Measurements from ENCODE around the gene ZNF578. TPM values are rescaled to one million over a fixed set of nuclear protein-coding genes. Genes with fewer than 3 reads are reported as not detected.

ZNF578 gene
- total and polyA plus RNA-seq, 2 of the 8 experiments (the other 6 are each of a cell fraction or from before 2014, with no cell fraction given), result 1.6 to 4.2 TPM

DNA sequence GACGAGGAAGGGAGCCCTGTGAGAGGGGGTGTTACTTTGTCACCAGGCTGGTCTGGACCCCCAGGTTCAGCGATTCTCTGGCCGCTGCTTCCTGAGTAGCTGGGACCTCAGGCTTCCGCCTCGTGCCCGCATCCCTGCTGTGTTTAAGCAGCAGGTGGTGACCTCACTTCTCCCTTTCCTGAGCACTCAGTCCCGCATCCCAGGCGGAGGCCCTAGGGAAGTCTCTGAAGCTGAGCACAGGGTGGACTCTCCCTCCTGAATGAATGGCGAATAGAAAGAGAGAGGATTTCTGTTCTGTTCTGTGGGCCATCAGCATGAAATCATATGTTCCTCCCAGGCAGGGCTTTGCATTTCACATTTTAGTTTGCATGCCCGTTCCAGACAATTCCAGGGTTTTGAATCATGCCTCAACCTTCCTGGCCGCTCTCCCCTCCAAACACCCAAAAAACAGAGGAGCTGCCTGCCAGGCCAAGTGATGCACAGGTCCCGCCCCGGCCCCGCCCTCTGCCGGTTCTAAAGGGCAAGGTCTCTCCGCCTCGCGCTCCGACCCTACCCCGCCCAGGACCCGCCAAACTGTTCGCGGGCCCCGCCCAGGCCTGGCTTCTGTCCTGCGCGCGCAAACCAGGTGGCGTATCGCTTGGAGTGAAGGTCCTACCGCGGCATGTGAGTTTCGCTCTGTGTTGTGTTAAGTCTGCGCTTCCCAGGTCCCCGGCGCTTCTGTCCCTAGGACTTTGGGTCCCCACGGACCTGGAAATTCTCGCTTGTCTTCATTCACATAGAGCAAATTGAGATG, 39.0 kb downstream of the ZNF578 start (continued):
- TF ChIP-seq, protein P1, sequence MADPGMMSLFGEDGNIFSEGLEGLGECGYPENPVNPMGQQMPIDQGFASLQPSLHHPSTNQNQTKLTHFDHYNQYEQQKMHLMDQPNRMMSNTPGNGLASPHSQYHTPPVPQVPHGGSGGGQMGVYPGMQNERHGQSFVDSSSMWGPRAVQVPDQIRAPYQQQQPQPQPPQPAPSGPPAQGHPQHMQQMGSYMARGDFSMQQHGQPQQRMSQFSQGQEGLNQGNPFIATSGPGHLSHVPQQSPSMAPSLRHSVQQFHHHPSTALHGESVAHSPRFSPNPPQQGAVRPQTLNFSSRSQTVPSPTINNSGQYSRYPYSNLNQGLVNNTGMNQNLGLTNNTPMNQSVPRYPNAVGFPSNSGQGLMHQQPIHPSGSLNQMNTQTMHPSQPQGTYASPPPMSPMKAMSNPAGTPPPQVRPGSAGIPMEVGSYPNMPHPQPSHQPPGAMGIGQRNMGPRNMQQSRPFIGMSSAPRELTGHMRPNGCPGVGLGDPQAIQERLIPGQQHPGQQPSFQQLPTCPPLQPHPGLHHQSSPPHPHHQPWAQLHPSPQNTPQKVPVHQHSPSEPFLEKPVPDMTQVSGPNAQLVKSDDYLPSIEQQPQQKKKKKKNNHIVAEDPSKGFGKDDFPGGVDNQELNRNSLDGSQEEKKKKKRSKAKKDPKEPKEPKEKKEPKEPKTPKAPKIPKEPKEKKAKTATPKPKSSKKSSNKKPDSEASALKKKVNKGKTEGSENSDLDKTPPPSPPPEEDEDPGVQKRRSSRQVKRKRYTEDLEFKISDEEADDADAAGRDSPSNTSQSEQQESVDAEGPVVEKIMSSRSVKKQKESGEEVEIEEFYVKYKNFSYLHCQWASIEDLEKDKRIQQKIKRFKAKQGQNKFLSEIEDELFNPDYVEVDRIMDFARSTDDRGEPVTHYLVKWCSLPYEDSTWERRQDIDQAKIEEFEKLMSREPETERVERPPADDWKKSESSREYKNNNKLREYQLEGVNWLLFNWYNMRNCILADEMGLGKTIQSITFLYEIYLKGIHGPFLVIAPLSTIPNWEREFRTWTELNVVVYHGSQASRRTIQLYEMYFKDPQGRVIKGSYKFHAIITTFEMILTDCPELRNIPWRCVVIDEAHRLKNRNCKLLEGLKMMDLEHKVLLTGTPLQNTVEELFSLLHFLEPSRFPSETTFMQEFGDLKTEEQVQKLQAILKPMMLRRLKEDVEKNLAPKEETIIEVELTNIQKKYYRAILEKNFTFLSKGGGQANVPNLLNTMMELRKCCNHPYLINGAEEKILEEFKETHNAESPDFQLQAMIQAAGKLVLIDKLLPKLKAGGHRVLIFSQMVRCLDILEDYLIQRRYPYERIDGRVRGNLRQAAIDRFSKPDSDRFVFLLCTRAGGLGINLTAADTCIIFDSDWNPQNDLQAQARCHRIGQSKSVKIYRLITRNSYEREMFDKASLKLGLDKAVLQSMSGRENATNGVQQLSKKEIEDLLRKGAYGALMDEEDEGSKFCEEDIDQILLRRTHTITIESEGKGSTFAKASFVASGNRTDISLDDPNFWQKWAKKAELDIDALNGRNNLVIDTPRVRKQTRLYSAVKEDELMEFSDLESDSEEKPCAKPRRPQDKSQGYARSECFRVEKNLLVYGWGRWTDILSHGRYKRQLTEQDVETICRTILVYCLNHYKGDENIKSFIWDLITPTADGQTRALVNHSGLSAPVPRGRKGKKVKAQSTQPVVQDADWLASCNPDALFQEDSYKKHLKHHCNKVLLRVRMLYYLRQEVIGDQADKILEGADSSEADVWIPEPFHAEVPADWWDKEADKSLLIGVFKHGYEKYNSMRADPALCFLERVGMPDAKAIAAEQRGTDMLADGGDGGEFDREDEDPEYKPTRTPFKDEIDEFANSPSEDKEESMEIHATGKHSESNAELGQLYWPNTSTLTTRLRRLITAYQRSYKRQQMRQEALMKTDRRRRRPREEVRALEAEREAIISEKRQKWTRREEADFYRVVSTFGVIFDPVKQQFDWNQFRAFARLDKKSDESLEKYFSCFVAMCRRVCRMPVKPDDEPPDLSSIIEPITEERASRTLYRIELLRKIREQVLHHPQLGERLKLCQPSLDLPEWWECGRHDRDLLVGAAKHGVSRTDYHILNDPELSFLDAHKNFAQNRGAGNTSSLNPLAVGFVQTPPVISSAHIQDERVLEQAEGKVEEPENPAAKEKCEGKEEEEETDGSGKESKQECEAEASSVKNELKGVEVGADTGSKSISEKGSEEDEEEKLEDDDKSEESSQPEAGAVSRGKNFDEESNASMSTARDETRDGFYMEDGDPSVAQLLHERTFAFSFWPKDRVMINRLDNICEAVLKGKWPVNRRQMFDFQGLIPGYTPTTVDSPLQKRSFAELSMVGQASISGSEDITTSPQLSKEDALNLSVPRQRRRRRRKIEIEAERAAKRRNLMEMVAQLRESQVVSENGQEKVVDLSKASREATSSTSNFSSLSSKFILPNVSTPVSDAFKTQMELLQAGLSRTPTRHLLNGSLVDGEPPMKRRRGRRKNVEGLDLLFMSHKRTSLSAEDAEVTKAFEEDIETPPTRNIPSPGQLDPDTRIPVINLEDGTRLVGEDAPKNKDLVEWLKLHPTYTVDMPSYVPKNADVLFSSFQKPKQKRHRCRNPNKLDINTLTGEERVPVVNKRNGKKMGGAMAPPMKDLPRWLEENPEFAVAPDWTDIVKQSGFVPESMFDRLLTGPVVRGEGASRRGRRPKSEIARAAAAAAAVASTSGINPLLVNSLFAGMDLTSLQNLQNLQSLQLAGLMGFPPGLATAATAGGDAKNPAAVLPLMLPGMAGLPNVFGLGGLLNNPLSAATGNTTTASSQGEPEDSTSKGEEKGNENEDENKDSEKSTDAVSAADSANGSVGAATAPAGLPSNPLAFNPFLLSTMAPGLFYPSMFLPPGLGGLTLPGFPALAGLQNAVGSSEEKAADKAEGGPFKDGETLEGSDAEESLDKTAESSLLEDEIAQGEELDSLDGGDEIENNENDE (IDR thresholded peaks at IDR 0.05; ENCODE audit: insufficient replicate concordance, low read length), result no peak

Data from H1 (cell line).